ENCODE data around the gene IL34.

- TF ChIP-seq CTCF (IDR thresholded peaks at IDR 0.05), result no peak
- TF ChIP-seq EZH2 (IDR thresholded peaks at IDR 0.05), result no peak
- TF ChIP-seq EZH2phosphoT487 (IDR thresholded peaks at IDR 0.05), result no peak
Measured at GRCh38 chr16:70709457-70709856, 63.1 kb downstream of the IL34 start.

Measured in neural progenitor cell (in vitro differentiated cells).